Ascending aorta (tissue), 2 donors: ENCODE measurements around the gene CEP170B. TPM values are rescaled to one million over a fixed set of nuclear protein-coding genes. Genes with fewer than 3 reads are reported as not detected.
A peak's percentile ranks its signal among the peaks of the same experiment; 100 is the strongest.

Experiments used
- DNase-seq, 2 donors: peaks; one replicate each; pipeline ENCODE4 v3.0.0-alpha.2; 2019; ENCODE audit warnings: low spot score in 2 of 2
- H3K27ac ChIP-seq, 2 donors: fragments of 200-600 bp; sonication (generic); one replicate each; pipeline ENCODE4 v1.5.1; 2016 to 2017; ENCODE audit warnings: mild to moderate bottlenecking in 1 of 2
- H3K27me3 ChIP-seq: fragments of 200-600 bp; sonication (generic); one replicate; pipeline ENCODE4 v1.5.1; 2017
- H3K36me3 ChIP-seq, 2 donors: fragments of 200-600 bp; sonication (generic); one replicate each; pipeline ENCODE4 v1.5.1; 2016
- H3K4me1 ChIP-seq, 2 donors: fragments of 200-600 bp; sonication (generic); one replicate each; pipeline ENCODE4 v1.5.1; 2016 to 2017; ENCODE audit warnings: mild to moderate bottlenecking in 1 of 2
- H3K4me3 ChIP-seq, 2 donors: fragments of 200-600 bp; sonication (generic); one replicate each; pipeline ENCODE4 v1.5.1; 2016 to 2017; ENCODE audit warnings: mild to moderate bottlenecking in 1 of 2
- H3K9me3 ChIP-seq, 2 donors: fragments of 200-600 bp; sonication (generic); one replicate each; pipeline ENCODE4 v1.5.1; 2016
- CTCF ChIP-seq, 3 experiments: fragments of 200-600 bp in 2 of 3; fragments of 450-650 bp in 1 of 3; sonication (generic) in 2 of 3; IDR thresholded peaks; one replicate each; pipeline ENCODE4 v1.5.1; 2016 to 2019; ENCODE audit warnings: antibody characterized with exemption in 3 of 3, mild to moderate bottlenecking in 1 of 3, moderate library complexity in 1 of 3
- intact Hi-C: fragments of 100-400 bp; cut with DNase I; formaldehyde crosslinking; loops from one replicate; pipeline ENCODE4 v1.15.1; 2023
- total RNA-seq: library from RNA; depleted of rRNA; stranded (reverse); fragments of >200 nt; gene quantifications from one replicate; pipeline ENCODE4 v1.1.0, GENCODE V29; 2016

The CEP170B gene
- total RNA-seq, 1 donor from 2014 or later: 39.1 TPM

- no peaks in the 10 kb centered on the region for H3K27me3 ChIP-seq
- no peaks in the 10 kb centered on the region for H3K9me3 ChIP-seq
- intact Hi-C loops: no loop called here
- no peak for TF ChIP-seq CTCF (IDR thresholded peaks at IDR 0.05)
- peaks cover 13 to 21% of the 10 kb centered on the region in 2 donors for H3K36me3 ChIP-seq
- DNase-seq: peak in 1 of 2 donors; percentile 56
- H3K27ac ChIP-seq: no peak overlapping the region
- H3K4me3 ChIP-seq: no peak overlapping the region
- H3K4me1 ChIP-seq: no peaks in the 10 kb centered on the region
Measured at GRCh38 chr14:104892531-104893434, 27.7 kb downstream of the CEP170B start.

- intact Hi-C loops: no loop called here
- Histone ChIP-seq H3K27ac (no peak overlapping the region), H3K4me1 (no peaks in the 10 kb centered on the region), H3K9me3 (no peaks in the 10 kb centered on the region), H3K4me3 (no peak overlapping the region), H3K27me3 (no peaks in the 10 kb centered on the region), H3K36me3 (peaks cover 6 to 14% of the 10 kb centered on the region in 2 donors)
- no peak for TF ChIP-seq CTCF (IDR thresholded peaks at IDR 0.05)
- DNase-seq: peak in 1 of 2 donors; percentile 48
Measured at GRCh38 chr14:104893435-104894207, 28.6 kb downstream of the CEP170B start.

- Histone ChIP-seq H3K36me3 (peaks cover 0 to 12% of the 10 kb centered on the region in 2 donors), H3K27ac (no peak overlapping the region), H3K4me3 (no peak overlapping the region), H3K27me3 (no peaks in the 10 kb centered on the region), H3K9me3 (no peaks in the 10 kb centered on the region), H3K4me1 (no peaks in the 10 kb centered on the region)
- peak in 1 of 2 donors; percentile 59 for DNase-seq
- no peak for TF ChIP-seq CTCF (IDR thresholded peaks at IDR 0.05)
- intact Hi-C loops: no loop called here
Measured at GRCh38 chr14:104894331-104895206, 29.5 kb downstream of the CEP170B start.

GRCh38 chr14:104895207-104895785, 30.2 kb downstream of the CEP170B start:
- intact Hi-C loops: no loop called here
- Histone ChIP-seq H3K4me3 (no peak overlapping the region), H3K27ac (no peak overlapping the region), H3K9me3 (no peaks in the 10 kb centered on the region), H3K27me3 (no peaks in the 10 kb centered on the region), H3K36me3 (peaks cover 0 to 11% of the 10 kb centered on the region in 2 donors), H3K4me1 (no peaks in the 10 kb centered on the region)
- TF ChIP-seq CTCF (IDR thresholded peaks at IDR 0.05): no peak
- DNase-seq: peak in 1 of 2 donors; percentile 61
